GM03348 (cell line): ENCODE data around the gene PTRH2.
"Not testable (repeated sequence)": the region's sequence is repeated elsewhere in the genome, so short reads cannot be mapped to it uniquely, and the experiment has no call there.

ENCODE experiments used
- DNase-seq: peaks from one replicate; pipeline ENCODE4 v3.0.0; 2012; ENCODE audit warnings: low spot score

PTRH2 gene

GRCh38 chr17:59707149-59707970 lies at the start of gene PTRH2, which contains the start of gene VMP1:
Gene PTRH2, minus strand, starts transcription at chr17:59707430. Its CDS starts 9,452 bp downstream, at chr17:59697978.
Gene VMP1, plus strand, starts transcription at chr17:59707654. Its CDS starts 23,793 bp downstream, at chr17:59731447.
- DNase-seq, result peak; percentile 97

GRCh38 chr17:59756236-59756818 lies 49.1 kb upstream of the PTRH2 start:
- DNase-seq, result peak; percentile 62

GRCh38 chr17:59755069-59755468 lies 47.8 kb upstream of the PTRH2 start:
- not testable (repeated sequence) for DNase-seq

- peak; percentile 62 for DNase-seq
These were observed 47.3 kb upstream of the PTRH2 start for GRCh38 chr17:59754552-59754951.

- peak; percentile 78 for DNase-seq
These were observed 46.6 kb upstream of the PTRH2 start for GRCh38 chr17:59753522-59754467.

GRCh38 chr17:59752922-59753321 lies 45.7 kb upstream of the PTRH2 start:
- no peak for DNase-seq

GRCh38 chr17:59752446-59752845 lies 45.2 kb upstream of the PTRH2 start:
- peak; percentile 23 for DNase-seq

GRCh38 chr17:59751955-59752413 lies 44.8 kb upstream of the PTRH2 start:
- no peak for DNase-seq

GRCh38 chr17:59748591-59748990 lies 41.4 kb upstream of the PTRH2 start:
- no peak for DNase-seq

GRCh38 chr17:59746849-59747445 lies 39.7 kb upstream of the PTRH2 start:
- DNase-seq, result peak; percentile 55

- no peak for DNase-seq
These were observed 37.8 kb upstream of the PTRH2 start for GRCh38 chr17:59745040-59745439.

GRCh38 chr17:59743842-59744241 lies 36.6 kb upstream of the PTRH2 start:
- DNase-seq, result no peak

- DNase-seq, result no peak
These were observed 30.1 kb upstream of the PTRH2 start for GRCh38 chr17:59737324-59737723.

GRCh38 chr17:59734226-59734625 lies 27.0 kb upstream of the PTRH2 start:
- DNase-seq, result no peak

- DNase-seq, result no peak
These were observed 26.5 kb upstream of the PTRH2 start for GRCh38 chr17:59733697-59734096.

GRCh38 chr17:59730268-59730834 lies 23.1 kb upstream of the PTRH2 start:
- DNase-seq, result no peak

- no peak for DNase-seq
These were observed 20.7 kb upstream of the PTRH2 start for GRCh38 chr17:59727817-59728533.

GRCh38 chr17:59725691-59726090 lies 18.5 kb upstream of the PTRH2 start:
- DNase-seq, result peak; percentile 54

GRCh38 chr17:59723607-59724006 lies 16.4 kb upstream of the PTRH2 start:
- DNase-seq, result no peak

- DNase-seq, result no peak
These were observed 15.8 kb upstream of the PTRH2 start for GRCh38 chr17:59723041-59723440.

GRCh38 chr17:59722623-59723022 lies 15.4 kb upstream of the PTRH2 start:
- no peak for DNase-seq
